ENCODE measurements around the gene CYGB. TPM values are rescaled to one million over a fixed set of nuclear protein-coding genes. Genes with fewer than 3 reads are reported as not detected.

The CYGB gene
- total and polyA plus RNA-seq, 2 of the 13 experiments (the other 11 are each of a cell fraction or from before 2014, with no cell fraction given), result 18.9 to 27.1 TPM

- TF ChIP-seq SOX6 (IDR thresholded peaks at IDR 0.05), result no peak
- peak; percentile 52 for TF ChIP-seq SOX6 (CRISPR knock-in tag; IDR thresholded peaks at IDR 0.05)
- peak; percentile 82 for TF ChIP-seq NRL (CRISPR knock-in tag; IDR thresholded peaks at IDR 0.05; ENCODE audit: borderline replicate concordance)
- TF ChIP-seq ZNF782 (CRISPR knock-in tag; IDR thresholded peaks at IDR 0.05; ENCODE audit: borderline replicate concordance), result peak; percentile 22; the same call in 1 of the 2 replicates
- peak; percentile 53; the same call in 1 of the 2 replicates for TF ChIP-seq ZNF547 (CRISPR knock-in tag; IDR thresholded peaks at IDR 0.05)
- TF ChIP-seq DRAP1 (CRISPR knock-in tag; IDR thresholded peaks at IDR 0.05), result peak; percentile 48
- peak; percentile 26; the same call in 1 of the 2 replicates for TF ChIP-seq HMG20A (CRISPR knock-in tag; IDR thresholded peaks at IDR 0.05; ENCODE audit: borderline replicate concordance)
- peak; percentile 70 for TF ChIP-seq RXRB (CRISPR knock-in tag; IDR thresholded peaks at IDR 0.05; ENCODE audit: borderline replicate concordance)
- TF ChIP-seq ZNF263 (CRISPR knock-in tag; IDR thresholded peaks at IDR 0.05), result peak; percentile 48
- peak; percentile 22; the same call in 1 of the 2 replicates for TF ChIP-seq PHF8 (CRISPR knock-in tag; IDR thresholded peaks at IDR 0.05)
- TF ChIP-seq LBX2 (CRISPR knock-in tag; IDR thresholded peaks at IDR 0.05; ENCODE audit: borderline replicate concordance), result peak; percentile 15; the same call in 1 of the 2 replicates
- TF ChIP-seq ZNF747 (CRISPR knock-in tag; IDR thresholded peaks at IDR 0.05; ENCODE audit: borderline replicate concordance), result 0 out of 2 replicates have a peak, but pooled peaks have one; percentile 28
- peak; percentile 45; the same call in 1 of the 2 replicates for TF ChIP-seq HMGXB3 (CRISPR knock-in tag; IDR thresholded peaks at IDR 0.05; ENCODE audit: borderline replicate concordance)
- TF ChIP-seq FOXP1 (IDR thresholded peaks at IDR 0.05), result no peak
- TF ChIP-seq FOXP1 (CRISPR knock-in tag; IDR thresholded peaks at IDR 0.05), result peak; percentile 82
- 0 out of 2 replicates have a peak, but pooled peaks have one; percentile 39 for TF ChIP-seq ZNF512 (CRISPR knock-in tag; IDR thresholded peaks at IDR 0.05)
- TF ChIP-seq GMEB1 (CRISPR knock-in tag; IDR thresholded peaks at IDR 0.05; ENCODE audit: borderline replicate concordance), result no peak
- TF ChIP-seq HBP1 (CRISPR knock-in tag; IDR thresholded peaks at IDR 0.05; ENCODE audit: low read depth), result 0 out of 2 replicates have a peak, but pooled peaks have one; percentile 68
These were observed 12.7 kb downstream of the CYGB start (continued) for GRCh38 chr17:76524598-76525512.
